ENCODE data around the gene QRSL1. TPM values are rescaled to one million over a fixed set of nuclear protein-coding genes. Genes with fewer than 3 reads are reported as not detected.

The QRSL1 gene
- total RNA-seq, 1 donor from 2014 or later, result 10.7 TPM

- Histone ChIP-seq H3K27me3 (ENCODE audit: low read depth) (no peaks in the 10 kb centered on the region), H3K27ac (no peak overlapping the region), H3K4me1 (no peaks in the 10 kb centered on the region), H3K4me3 (no peak overlapping the region), H3K36me3 (peaks cover 21% of the 10 kb centered on the region), H3K9me3 (no peaks in the 10 kb centered on the region)
- DNase-seq (no peak), ATAC-seq (no peak)
- intact Hi-C loops (cut with DNase I), result no loop called here
- TF ChIP-seq CTCF (IDR thresholded peaks at IDR 0.05), result no peak
These were observed 11.5 kb upstream of the QRSL1 start for GRCh38 chr6:106617857-106618256.

- no peak overlapping the region for H3K4me3 ChIP-seq
- no peaks in the 10 kb centered on the region for H3K4me1 ChIP-seq
- H3K36me3 ChIP-seq, result peaks cover 21% of the 10 kb centered on the region
- TF ChIP-seq CTCF (IDR thresholded peaks at IDR 0.05), result no peak
- no peak overlapping the region for H3K27ac ChIP-seq
- no peaks in the 10 kb centered on the region for H3K9me3 ChIP-seq
- DNase-seq (no peak), ATAC-seq (no peak)
- intact Hi-C loops (cut with DNase I), result no loop called here
- H3K27me3 ChIP-seq (ENCODE audit: low read depth), result no peaks in the 10 kb centered on the region
These were observed 11.1 kb upstream of the QRSL1 start for GRCh38 chr6:106618324-106618723.

- Histone ChIP-seq H3K27ac (no peak overlapping the region), H3K9me3 (no peaks in the 10 kb centered on the region), H3K36me3 (peaks cover 16% of the 10 kb centered on the region), H3K4me1 (no peaks in the 10 kb centered on the region), H3K4me3 (no peak overlapping the region), H3K27me3 (ENCODE audit: low read depth) (no peaks in the 10 kb centered on the region)
- ATAC-seq (no peak), DNase-seq (no peak)
- TF ChIP-seq CTCF (IDR thresholded peaks at IDR 0.05), result no peak
- intact Hi-C loops (cut with DNase I), result no loop called here
These were observed 10.2 kb upstream of the QRSL1 start for GRCh38 chr6:106619223-106619622.

- H3K9me3 ChIP-seq, result no peaks in the 10 kb centered on the region
- no peak for TF ChIP-seq CTCF (IDR thresholded peaks at IDR 0.05)
- H3K27me3 ChIP-seq (ENCODE audit: low read depth), result no peaks in the 10 kb centered on the region
- DNase-seq, result no peak
- peaks cover 16% of the 10 kb centered on the region for H3K36me3 ChIP-seq
- H3K4me1 ChIP-seq, result no peaks in the 10 kb centered on the region
- H3K4me3 ChIP-seq, result no peak overlapping the region
- intact Hi-C loops (cut with DNase I), result no loop called here
- no peak overlapping the region for H3K27ac ChIP-seq
- no peak for ATAC-seq
These were observed 8.3 kb upstream of the QRSL1 start for GRCh38 chr6:106620931-106621672.

GRCh38 chr6:106622412-106622811, 7.0 kb upstream of the QRSL1 start:
- Histone ChIP-seq H3K27ac (no peak overlapping the region), H3K27me3 (ENCODE audit: low read depth) (no peaks in the 10 kb centered on the region), H3K4me1 (no peaks in the 10 kb centered on the region), H3K36me3 (peaks cover 16% of the 10 kb centered on the region), H3K4me3 (no peak overlapping the region), H3K9me3 (no peaks in the 10 kb centered on the region)
- DNase-seq, result no peak
- intact Hi-C loops (cut with DNase I), result no loop called here
- no peak for TF ChIP-seq CTCF (IDR thresholded peaks at IDR 0.05)
- ATAC-seq, result no peak
